Trophoblast cell (in vitro differentiated cells and primary cell): Measurements from ENCODE around the gene SPATA2.

ENCODE experiments used
- DNase-seq, 2 donors: peaks; one replicate each; pipeline ENCODE4 v3.0.0-alpha.2; 2016
- H2AFZ ChIP-seq: 2 replicates; pipeline ENCODE4 v1.6.1; 2013; ENCODE audit warnings: low read length, moderate library complexity, mild to moderate bottlenecking; ENCODE audit not compliant: insufficient read depth, poor library complexity
- H2AK5ac ChIP-seq: 2 replicates; pipeline ENCODE4 v1.6.1; 2013; ENCODE audit warnings: mild to moderate bottlenecking, low read length
- H2BK120ac ChIP-seq: 2 replicates; pipeline ENCODE4 v1.6.1; 2013; ENCODE audit warnings: low read length, mild to moderate bottlenecking, moderate library complexity; ENCODE audit not compliant: insufficient read depth, poor library complexity
- H2BK12ac ChIP-seq: 2 replicates; pipeline ENCODE4 v1.6.1; 2013; ENCODE audit warnings: mild to moderate bottlenecking, low read length, moderate library complexity
- H2BK5ac ChIP-seq: 2 replicates; pipeline ENCODE4 v1.6.1; 2013; ENCODE audit warnings: low read length, low read depth, moderate library complexity, mild to moderate bottlenecking; ENCODE audit not compliant: poor library complexity
- H3K14ac ChIP-seq: 2 replicates; pipeline ENCODE4 v1.6.1; 2013; ENCODE audit warnings: mild to moderate bottlenecking, low read length
- H3K18ac ChIP-seq: 2 replicates; pipeline ENCODE4 v1.6.1; 2013; ENCODE audit warnings: mild to moderate bottlenecking, low read length
- H3K23ac ChIP-seq: 2 replicates; pipeline ENCODE4 v1.6.1; 2013; ENCODE audit warnings: low read length
- H3K27ac ChIP-seq: 2 replicates; pipeline ENCODE4 v1.5.1; 2013; ENCODE audit warnings: low read depth, mild to moderate bottlenecking, inconsistent platforms, low read length, moderate library complexity
- H3K27me3 ChIP-seq: 2 replicates; pipeline ENCODE4 v1.6.1; 2013; ENCODE audit warnings: inconsistent platforms, mild to moderate bottlenecking, low read length, moderate library complexity; ENCODE audit not compliant: insufficient read depth
- H3K36me3 ChIP-seq, 2 experiments: 1 replicate in 1 of 2; 2 replicates in 1 of 2; pipeline ENCODE4 v1.6.1; 2013; ENCODE audit warnings: low read length in 2 of 2, mild to moderate bottlenecking in 2 of 2, moderate library complexity in 1 of 2; ENCODE audit not compliant: insufficient read depth in 2 of 2, control insufficient read depth in 1 of 2
- H3K4ac ChIP-seq: 2 replicates; pipeline ENCODE4 v1.6.1; 2013; ENCODE audit warnings: low read depth, mild to moderate bottlenecking, low read length, moderate library complexity
- H3K4me1 ChIP-seq, 2 experiments: 1 replicate in 1 of 2; 2 replicates in 1 of 2; pipeline ENCODE4 v1.6.1; 2013; ENCODE audit warnings: low read length in 2 of 2, mild to moderate bottlenecking in 2 of 2, moderate library complexity in 1 of 2; ENCODE audit not compliant: insufficient read depth in 2 of 2, control insufficient read depth in 1 of 2
- H3K4me2 ChIP-seq: 2 replicates; pipeline ENCODE4 v1.6.1; 2013; ENCODE audit warnings: inconsistent platforms, mild to moderate bottlenecking, low read length, moderate library complexity
- H3K4me3 ChIP-seq: 2 replicates; pipeline ENCODE4 v1.5.1; 2013; ENCODE audit warnings: mild to moderate bottlenecking, low read depth, low read length, inconsistent platforms
- H3K79me1 ChIP-seq: one replicate; pipeline ENCODE4 v1.6.1; 2013; ENCODE audit warnings: low read length
- H3K79me2 ChIP-seq: 2 replicates; pipeline ENCODE4 v1.6.1; 2013; ENCODE audit warnings: low read length, mild to moderate bottlenecking; ENCODE audit not compliant: control insufficient read depth, insufficient read depth, poor library complexity
- H3K9ac ChIP-seq: 2 replicates; pipeline ENCODE4 v1.6.1; 2013; ENCODE audit warnings: mild to moderate bottlenecking, low read length
- H3K9me3 ChIP-seq: 2 replicates; pipeline ENCODE4 v1.6.1; 2013; ENCODE audit warnings: low read depth, mild to moderate bottlenecking, control low read depth, inconsistent platforms, low read length; ENCODE audit not compliant: insufficient read depth
- H4K12ac ChIP-seq: 2 replicates; pipeline ENCODE4 v1.6.1; 2013; ENCODE audit warnings: low read depth, mild to moderate bottlenecking, low read length, moderate library complexity
- H4K8ac ChIP-seq: 2 replicates; pipeline ENCODE4 v1.6.1; 2013; ENCODE audit warnings: low read depth, mild to moderate bottlenecking, low read length, moderate library complexity
- H4K91ac ChIP-seq: one replicate; pipeline ENCODE4 v1.6.1; 2013; ENCODE audit warnings: low read depth, mild to moderate bottlenecking, low read length, moderate library complexity
- WGBS: extraction: QIAGEN DNeasy Blood & Tissue Kit; methylation state at CpG from one replicate; pipeline ENCODE4 v1.1.7; 2013; ENCODE audit warnings: missing lambda C conversion rate; ENCODE audit not compliant: insufficient read length, insufficient coverage; ENCODE audit errors: extremely low coverage; 5-methylcytosine and 5-hydroxymethylcytosine counted together

The SPATA2 gene

GRCh38 chr20:49859807-49860206, 55.5 kb downstream of the SPATA2 start:
- no peak overlapping the region for H4K12ac ChIP-seq
- no peak overlapping the region for H4K91ac ChIP-seq
- no peak overlapping the region for H3K4me2 ChIP-seq
- no peak overlapping the region for H2BK5ac ChIP-seq
- H3K36me3 ChIP-seq = peaks cover 4 to 5% of the 10 kb centered on the region in 2 experiments
- no peak overlapping the region for H3K23ac ChIP-seq
- H3K18ac ChIP-seq = no peak overlapping the region
- H3K4me1 ChIP-seq = peaks cover 9 to 10% of the 10 kb centered on the region in 2 experiments
- no peak overlapping the region for H3K4ac ChIP-seq
- H2BK12ac ChIP-seq = no peak overlapping the region
- no peak overlapping the region for H3K14ac ChIP-seq
- no peaks in the 10 kb centered on the region for H3K79me2 ChIP-seq
- no peak overlapping the region for H2AFZ ChIP-seq
- no peak overlapping the region for H3K9ac ChIP-seq
- no peak overlapping the region for H2BK120ac ChIP-seq
- no peak overlapping the region for H3K4me3 ChIP-seq
- H3K27ac ChIP-seq = no peak overlapping the region
- H4K8ac ChIP-seq = no peak overlapping the region
- H2AK5ac ChIP-seq = no peak overlapping the region
- peaks cover 3% of the 10 kb centered on the region for H3K79me1 ChIP-seq
- no peaks in the 10 kb centered on the region for H3K9me3 ChIP-seq
- peak in 1 of 2 donors; percentile 45 for DNase-seq
- H3K27me3 ChIP-seq = no peaks in the 10 kb centered on the region

DNA sequence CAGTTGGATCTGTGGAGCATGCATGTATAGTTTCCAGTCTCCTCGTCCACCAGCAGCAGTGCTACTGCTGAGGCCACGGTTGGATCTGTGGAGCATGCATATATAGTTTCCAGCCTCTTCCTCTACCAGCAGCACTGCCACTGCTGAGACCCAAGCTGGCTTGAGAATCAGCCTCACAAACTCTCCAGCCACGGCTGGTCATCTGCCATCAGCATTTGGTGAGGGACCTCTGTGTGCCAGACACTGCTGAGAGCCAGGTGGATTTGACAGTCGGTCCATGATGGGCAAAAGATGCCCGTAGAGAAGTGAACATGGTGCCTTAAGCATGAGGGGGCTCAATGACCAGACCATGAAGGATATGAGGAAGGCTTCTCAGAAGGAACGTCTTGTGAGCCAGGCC, 56.3 kb downstream of the SPATA2 start:
- no peak overlapping the region for H3K23ac ChIP-seq
- H3K27ac ChIP-seq = no peak overlapping the region
- H2BK12ac ChIP-seq = peak overlapping the region; percentile 55
- peak overlapping the region; percentile 64 for H4K91ac ChIP-seq
- H4K8ac ChIP-seq = no peak overlapping the region
- H2AK5ac ChIP-seq = peak overlapping the region; percentile 76
- H4K12ac ChIP-seq = no peak overlapping the region
- no peaks in the 10 kb centered on the region for H3K27me3 ChIP-seq
- H2BK120ac ChIP-seq = peak overlapping the region; percentile 16
- H3K4me1 ChIP-seq = peaks cover 15 to 17% of the 10 kb centered on the region in 2 experiments
- no peak overlapping the region for H2AFZ ChIP-seq
- peak overlapping the region; percentile 56 for H3K4ac ChIP-seq
- no peaks in the 10 kb centered on the region for H3K79me2 ChIP-seq
- no peak overlapping the region for H3K18ac ChIP-seq
- H3K4me3 ChIP-seq = no peak overlapping the region
- H2BK5ac ChIP-seq = no peak overlapping the region
- no CpG with 5 or more reads among the region's 6 CpGs for WGBS
- no peak overlapping the region for H3K9ac ChIP-seq
- peaks cover 2% of the 10 kb centered on the region for H3K9me3 ChIP-seq
- H3K36me3 ChIP-seq = peaks cover 3% of the 10 kb centered on the region in 2 experiments
- no peak overlapping the region for H3K4me2 ChIP-seq
- DNase-seq = no peak
- H3K14ac ChIP-seq = peak overlapping the region; percentile 37
- H3K79me1 ChIP-seq = peaks cover 3% of the 10 kb centered on the region

- Histone ChIP-seq H4K91ac (no peak overlapping the region), H3K36me3 (peaks cover 3% of the 10 kb centered on the region in 2 experiments), H2AFZ (no peak overlapping the region), H2BK12ac (no peak overlapping the region), H2BK5ac (no peak overlapping the region), H4K8ac (no peak overlapping the region), H2BK120ac (no peak overlapping the region), H3K79me2 (no peaks in the 10 kb centered on the region), H3K4me1 (peaks cover 19 to 21% of the 10 kb centered on the region in 2 experiments), H3K4ac (no peak overlapping the region), H3K14ac (no peak overlapping the region), H3K23ac (no peak overlapping the region), H3K4me3 (no peak overlapping the region), H3K9me3 (peaks cover 4% of the 10 kb centered on the region), H3K79me1 (peaks cover 3% of the 10 kb centered on the region), H3K27ac (no peak overlapping the region), H3K4me2 (no peak overlapping the region), H3K9ac (no peak overlapping the region), H2AK5ac (no peak overlapping the region), H3K27me3 (no peaks in the 10 kb centered on the region), H4K12ac (no peak overlapping the region), H3K18ac (no peak overlapping the region)
- no peak for DNase-seq
- WGBS = no CpG with 5 or more reads among the region's 2 CpGs
Observed at GRCh38 chr20:49858076-49858585, 57.2 kb downstream of the SPATA2 start.

- H3K79me1 ChIP-seq = peaks cover 3% of the 10 kb centered on the region
- no peak overlapping the region for H3K27ac ChIP-seq
- H3K27me3 ChIP-seq = no peaks in the 10 kb centered on the region
- H2BK5ac ChIP-seq = no peak overlapping the region
- no peak overlapping the region for H3K4ac ChIP-seq
- no peak overlapping the region for H3K9ac ChIP-seq
- no peak overlapping the region for H3K14ac ChIP-seq
- H2BK120ac ChIP-seq = no peak overlapping the region
- no CpG with 5 or more reads among the region's 3 CpGs for WGBS
- H3K23ac ChIP-seq = no peak overlapping the region
- H2AK5ac ChIP-seq = no peak overlapping the region
- H3K4me2 ChIP-seq = no peak overlapping the region
- no peak overlapping the region for H2BK12ac ChIP-seq
- no peak overlapping the region for H3K18ac ChIP-seq
- no peak overlapping the region for H4K91ac ChIP-seq
- H3K79me2 ChIP-seq = no peaks in the 10 kb centered on the region
- DNase-seq = no peak
- no peak overlapping the region for H4K8ac ChIP-seq
- peaks cover 4% of the 10 kb centered on the region for H3K9me3 ChIP-seq
- H3K36me3 ChIP-seq = peaks cover 3% of the 10 kb centered on the region in 2 experiments
- peaks cover 19 to 21% of the 10 kb centered on the region in 2 experiments for H3K4me1 ChIP-seq
- no peak overlapping the region for H4K12ac ChIP-seq
- H2AFZ ChIP-seq = no peak overlapping the region
- no peak overlapping the region for H3K4me3 ChIP-seq
Observed at GRCh38 chr20:49856904-49857303, 58.4 kb downstream of the SPATA2 start.
